Caco-2 (cell line): ENCODE results near the gene SPPL3. TPM values are rescaled to one million over a fixed set of nuclear protein-coding genes. Genes with fewer than 3 reads are reported as not detected.

Experiments used
- BruUV-seq: library from RNA; stranded (reverse); fragments of 400-500 nt; replicated peaks from 2 replicates; lab custom pipeline; 2021; lab: Mats Ljungman, UMichigan
- CTCF ChIA-PET: fragments of 300-600 bp; sonication (Branson Sonifier 250); formaldehyde crosslinking; loops from one replicate; lab custom pipeline; 2022; ENCODE audit warnings: antibody characterized with exemption; lab: Charles Lee
- POLR2A ChIA-PET: fragments of 300-600 bp; sonication (Branson Sonifier 250); formaldehyde crosslinking; loops from one replicate; lab custom pipeline; 2022; ENCODE audit warnings: antibody characterized with exemption; lab: Charles Lee
- DNase-seq, 2 experiments: peaks; one replicate each; pipeline versions ENCODE4 v3.0.0 to v3.0.0-alpha.2; 2020 to 2022
- H3K27me3 ChIP-seq: replicated peaks from 2 replicates; pipeline ENCODE4 v1.6.0; 2011; ENCODE audit warnings: low read length; ENCODE audit not compliant: control insufficient read depth, insufficient read depth
- H3K36me3 ChIP-seq: 2 replicates; pipeline ENCODE4 v1.5.1; 2011; ENCODE audit warnings: low read length; ENCODE audit not compliant: control insufficient read depth, insufficient read depth
- H3K4me1 ChIP-seq: fragments of 250-450 bp; sonication (Bioruptor Pico); 2 replicates; pipeline ENCODE4 v1.5.1; 2020; ENCODE audit warnings: mild to moderate bottlenecking
- H3K4me3 ChIP-seq: 2 replicates; pipeline ENCODE4 v1.5.1; 2011; ENCODE audit warnings: low read depth, mild to moderate bottlenecking, control low read depth, low read length
- H3K9me3 ChIP-seq: fragments of 250-450 bp; sonication (Bioruptor Pico); 2 replicates; pipeline ENCODE4 v1.5.1; 2020; ENCODE audit warnings: mild to moderate bottlenecking, moderate library complexity
- H3K27ac Mint-ChIP-seq: one replicate; pipeline ENCODE4 v1.8.0; 2022; ENCODE audit warnings: mixed read lengths; ENCODE audit not compliant: unreplicated experiment
- H3K27me3 Mint-ChIP-seq: one replicate; pipeline ENCODE4 v1.8.0; 2022; ENCODE audit warnings: mixed read lengths; ENCODE audit not compliant: insufficient read depth, unreplicated experiment
- H3K36me3 Mint-ChIP-seq: one replicate; pipeline ENCODE4 v1.8.0; 2022; ENCODE audit warnings: mild to moderate bottlenecking, mixed read lengths; ENCODE audit not compliant: insufficient read depth, unreplicated experiment
- H3K4me1 Mint-ChIP-seq: one replicate; pipeline ENCODE4 v1.8.0; 2022; ENCODE audit warnings: low read depth, mixed read lengths; ENCODE audit not compliant: unreplicated experiment
- H3K4me3 Mint-ChIP-seq: one replicate; pipeline ENCODE4 v1.8.0; 2022; ENCODE audit warnings: mild to moderate bottlenecking, moderate library complexity, mixed read lengths; ENCODE audit not compliant: unreplicated experiment
- H3K9me3 Mint-ChIP-seq: one replicate; pipeline ENCODE4 v1.8.0; 2022; ENCODE audit warnings: mixed read lengths; ENCODE audit not compliant: unreplicated experiment
- CTCF ChIP-seq, 2 experiments: fragments of 200-600 bp in 1 of 2; IDR thresholded peaks; 1 replicate in 1 of 2; 2 replicates in 1 of 2; pipeline versions ENCODE4 v1.5.1 to v1.8.0; 2011 to 2022; ENCODE audit warnings: antibody characterized with exemption in 1 of 2, control low read depth in 1 of 2, inconsistent platforms in 1 of 2, low read depth in 1 of 2, low read length in 1 of 2, mild to moderate bottlenecking in 1 of 2, moderate library complexity in 1 of 2; ENCODE audit not compliant: insufficient read depth in 1 of 2, severe bottlenecking in 1 of 2, unreplicated experiment in 1 of 2
- intact Hi-C: fragments of 100-400 bp; cut with micrococcal nuclease; formaldehyde crosslinking; loops from one replicate; pipeline ENCODE4 v1.10.0; 2022; ENCODE audit not compliant: unreplicated experiment
- total RNA-seq: library from RNA; stranded (reverse); gene quantifications from 2 replicates; pipeline ENCODE4 v1.2.3, GENCODE V29; 2022

Gene SPPL3
- total RNA-seq, 1 experiment from 2014 or later, result 63.4 TPM

- H3K36me3 ChIP-seq, result no peaks in the 10 kb centered on the region
- H3K27me3 ChIP-seq, result no peaks in the 10 kb centered on the region
- no peak for TF ChIP-seq CTCF (IDR thresholded peaks at IDR 0.05; ENCODE audit: insufficient read depth in 1 of 2, low read depth in 1 of 2, low read length in 1 of 2, severe bottlenecking in 1 of 2, unreplicated experiment in 1 of 2)
- Mint-ChIP-seq H3K27me3 (no peaks in the 10 kb centered on the region), H3K27ac (no peak overlapping the region), H3K36me3 (no peaks in the 10 kb centered on the region), H3K4me1 (peaks cover 17% of the 10 kb centered on the region), H3K9me3 (no peaks in the 10 kb centered on the region), H3K4me3 (no peak overlapping the region)
- intact Hi-C loops, result no loop called here
- 0 out of 2 replicates have a peak, but pooled peaks cover 10% of the 10 kb centered on the region for H3K4me1 ChIP-seq
- POLR2A ChIA-PET, result no interaction called here
- H3K9me3 ChIP-seq, result no peaks in the 10 kb centered on the region
- no peak for DNase-seq
- H3K4me3 ChIP-seq, result no peak overlapping the region
- CTCF ChIA-PET, result interaction anchor here (0.6 kb wide), 1 partner anchor 414 kb away, joined by 3 read pairs; no protein-coding TSS in a partner anchor
- no TSS peak for BruUV-seq
These were observed 56.3 kb downstream of the SPPL3 start for GRCh38 chr12:120847814-120848213.

GRCh38 chr12:120847392-120847791 is 56.8 kb downstream of the SPPL3 start:
- no TSS peak for BruUV-seq
- ChIA-PET CTCF (interaction anchor here (0.6 kb wide), 1 partner anchor 415 kb away, joined by 3 read pairs; no protein-coding TSS in a partner anchor), POLR2A (no interaction called here)
- intact Hi-C loops, result no loop called here
- H3K4me3 Mint-ChIP-seq, result no peak overlapping the region
- Histone ChIP-seq H3K36me3 (no peaks in the 10 kb centered on the region), H3K27me3 (no peaks in the 10 kb centered on the region), H3K4me1 (0 out of 2 replicates have a peak, but pooled peaks cover 10% of the 10 kb centered on the region), H3K9me3 (no peaks in the 10 kb centered on the region), H3K4me3 (no peak overlapping the region)
- no peak for DNase-seq
- no peaks in the 10 kb centered on the region for H3K9me3 Mint-ChIP-seq
- H3K36me3 Mint-ChIP-seq, result no peaks in the 10 kb centered on the region
- H3K27me3 Mint-ChIP-seq, result no peaks in the 10 kb centered on the region
- peaks cover 17% of the 10 kb centered on the region for H3K4me1 Mint-ChIP-seq
- H3K27ac Mint-ChIP-seq, result no peak overlapping the region
- TF ChIP-seq CTCF (IDR thresholded peaks at IDR 0.05; ENCODE audit: insufficient read depth in 1 of 2, low read depth in 1 of 2, low read length in 1 of 2, severe bottlenecking in 1 of 2, unreplicated experiment in 1 of 2), result no peak

GRCh38 chr12:120846721-120847120 is 57.4 kb downstream of the SPPL3 start:
- TF ChIP-seq CTCF (IDR thresholded peaks at IDR 0.05; ENCODE audit: insufficient read depth in 1 of 2, low read depth in 1 of 2, low read length in 1 of 2, severe bottlenecking in 1 of 2, unreplicated experiment in 1 of 2), result no peak
- no peak overlapping the region for H3K27ac Mint-ChIP-seq
- POLR2A ChIA-PET, result no interaction called here
- intact Hi-C loops, result no loop called here
- CTCF ChIA-PET, result no interaction called here
- no peak for DNase-seq
- no peak overlapping the region for H3K4me3 Mint-ChIP-seq
- no peaks in the 10 kb centered on the region for H3K9me3 ChIP-seq
- H3K4me1 ChIP-seq, result 0 out of 2 replicates have a peak, but pooled peaks cover 10% of the 10 kb centered on the region
- no peaks in the 10 kb centered on the region for H3K9me3 Mint-ChIP-seq
- no peaks in the 10 kb centered on the region for H3K27me3 Mint-ChIP-seq
- H3K36me3 Mint-ChIP-seq, result no peaks in the 10 kb centered on the region
- H3K4me3 ChIP-seq, result no peak overlapping the region
- H3K4me1 Mint-ChIP-seq, result peaks cover 17% of the 10 kb centered on the region
- BruUV-seq, result no TSS peak
- H3K27me3 ChIP-seq, result no peaks in the 10 kb centered on the region
- no peaks in the 10 kb centered on the region for H3K36me3 ChIP-seq
